GM19452 (cell line): ENCODE measurements around the gene MECR.
A peak's percentile ranks its signal among the peaks of the same experiment; 100 is the strongest.

Experiments
- ATAC-seq: cut with Tn5 transposase; IDR thresholded peaks from one replicate; pipeline ENCODE4 v1.9.1; 2021; ENCODE audit not compliant: unreplicated experiment

Gene MECR, protein sequence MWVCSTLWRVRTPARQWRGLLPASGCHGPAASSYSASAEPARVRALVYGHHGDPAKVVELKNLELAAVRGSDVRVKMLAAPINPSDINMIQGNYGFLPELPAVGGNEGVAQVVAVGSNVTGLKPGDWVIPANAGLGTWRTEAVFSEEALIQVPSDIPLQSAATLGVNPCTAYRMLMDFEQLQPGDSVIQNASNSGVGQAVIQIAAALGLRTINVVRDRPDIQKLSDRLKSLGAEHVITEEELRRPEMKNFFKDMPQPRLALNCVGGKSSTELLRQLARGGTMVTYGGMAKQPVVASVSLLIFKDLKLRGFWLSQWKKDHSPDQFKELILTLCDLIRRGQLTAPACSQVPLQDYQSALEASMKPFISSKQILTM

DNA sequence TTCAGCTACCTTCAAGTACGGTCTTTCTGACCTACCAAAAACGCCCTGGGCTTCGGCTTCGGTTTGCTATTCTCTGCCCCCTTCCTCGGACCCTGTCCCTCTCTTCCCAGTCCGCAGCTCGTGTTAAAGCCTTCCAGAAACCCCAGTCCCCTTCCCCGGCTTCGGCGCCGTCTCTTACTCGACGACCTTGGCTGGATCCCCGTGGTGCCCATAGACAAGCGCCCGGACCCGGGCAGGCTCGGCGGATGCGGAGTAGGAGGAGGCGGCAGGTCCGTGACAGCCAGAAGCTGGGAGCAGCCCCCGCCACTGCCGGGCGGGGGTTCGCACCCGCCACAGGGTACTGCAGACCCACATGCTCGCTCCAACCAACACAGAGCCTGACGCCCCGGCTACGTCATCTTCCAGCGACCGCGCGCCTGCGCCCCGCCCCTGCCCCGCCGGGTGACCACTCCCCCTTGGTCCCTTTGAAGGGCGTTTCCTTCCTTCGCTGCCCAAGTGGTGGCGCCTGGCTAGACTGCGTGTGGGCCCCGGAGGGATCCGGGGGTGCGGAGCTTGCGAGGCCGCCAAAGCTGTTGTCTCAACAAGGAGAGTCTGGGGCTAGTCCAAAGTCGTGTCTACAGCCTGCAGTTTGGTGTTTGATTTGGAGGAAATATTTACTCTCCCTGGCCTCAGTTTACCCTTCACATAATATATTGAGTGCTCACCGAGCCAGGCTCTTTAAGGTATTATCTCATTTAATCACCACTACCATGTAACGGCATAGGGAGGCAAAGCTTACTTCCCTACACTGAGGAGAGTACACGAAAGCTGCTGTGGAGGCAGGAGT lies at the start of gene MECR:
MECR (minus strand) TSS at position 382 of the 826 bp plus-strand sequence; CDS start at position 354, 28 bp downstream.
- ATAC-seq = peak; percentile 91

DNA sequence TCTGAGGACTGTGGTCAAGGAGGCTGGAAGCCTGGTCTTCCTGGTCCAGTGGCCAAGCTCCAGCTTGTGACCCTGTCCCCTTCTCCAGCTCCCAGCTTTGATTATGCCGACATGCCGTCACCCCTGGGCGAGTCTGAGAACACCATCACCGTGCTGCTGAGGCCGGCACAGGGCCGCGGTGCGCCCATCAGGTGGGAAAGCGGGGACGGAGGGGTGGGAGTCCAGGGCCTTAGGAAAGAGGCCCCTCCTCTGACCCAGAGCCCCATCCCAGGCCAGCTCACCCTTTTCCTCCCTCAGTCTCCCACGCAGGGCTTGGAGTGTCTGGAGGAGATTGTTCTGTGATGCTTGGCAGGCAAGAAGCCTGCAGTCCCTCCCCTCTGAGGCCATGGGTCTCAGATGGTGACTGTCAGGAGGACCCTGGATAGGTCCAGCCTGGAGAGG lies 49.2 kb upstream of the MECR start:
- no peak for ATAC-seq

DNA sequence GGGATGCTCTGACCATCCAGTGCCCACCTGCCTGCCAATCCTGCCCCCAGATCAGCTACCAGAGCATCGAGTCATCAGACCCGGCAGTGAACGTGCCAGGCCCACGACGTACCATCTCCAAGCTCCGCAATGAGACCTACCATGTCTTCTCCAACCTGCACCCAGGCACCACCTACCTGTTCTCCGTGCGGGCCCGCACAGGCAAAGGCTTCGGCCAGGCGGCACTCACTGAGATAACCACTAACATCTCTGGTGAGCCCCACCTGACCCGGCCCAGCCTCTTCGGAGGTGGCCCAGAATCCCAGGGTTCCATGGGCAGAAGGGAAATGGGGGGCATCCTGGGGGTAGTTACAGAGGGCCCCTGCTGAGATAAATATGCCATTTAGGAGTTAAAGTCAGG lies 48.7 kb upstream of the MECR start:
- ATAC-seq = no peak

DNA sequence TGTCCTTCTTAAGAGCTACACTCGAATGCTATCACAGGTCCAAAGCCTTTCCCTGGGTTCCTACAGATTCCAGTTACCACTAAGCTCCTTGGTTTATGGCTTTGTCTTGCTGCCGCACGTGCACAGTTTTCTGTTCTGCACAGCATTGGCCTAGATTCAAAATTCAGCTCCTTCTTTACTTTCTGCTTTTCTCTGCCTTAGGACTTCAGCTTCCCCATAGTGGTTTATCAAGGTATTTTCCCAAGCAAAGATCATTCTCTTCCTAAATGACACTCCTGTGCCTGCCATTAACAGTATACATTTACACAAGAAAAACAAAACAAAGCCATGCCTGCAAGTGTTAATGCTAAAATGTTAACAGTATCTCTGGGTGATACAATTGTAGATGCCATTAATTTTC lies 47.4 kb upstream of the MECR start:
- no peak for ATAC-seq

DNA sequence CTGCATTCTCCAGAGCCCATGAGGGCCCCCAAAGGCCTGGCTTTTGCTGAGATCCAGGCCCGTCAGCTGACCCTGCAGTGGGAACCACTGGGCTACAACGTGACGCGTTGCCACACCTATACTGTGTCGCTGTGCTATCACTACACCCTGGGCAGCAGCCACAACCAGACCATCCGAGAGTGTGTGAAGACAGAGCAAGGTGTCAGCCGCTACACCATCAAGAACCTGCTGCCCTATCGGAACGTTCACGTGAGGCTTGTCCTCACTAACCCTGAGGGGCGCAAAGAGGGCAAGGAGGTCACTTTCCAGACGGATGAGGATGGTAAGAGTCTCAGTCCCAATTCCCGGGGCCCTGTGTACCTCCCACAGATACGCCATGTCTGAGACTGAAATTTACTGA lies 44.7 kb upstream of the MECR start:
- no peak for ATAC-seq

DNA sequence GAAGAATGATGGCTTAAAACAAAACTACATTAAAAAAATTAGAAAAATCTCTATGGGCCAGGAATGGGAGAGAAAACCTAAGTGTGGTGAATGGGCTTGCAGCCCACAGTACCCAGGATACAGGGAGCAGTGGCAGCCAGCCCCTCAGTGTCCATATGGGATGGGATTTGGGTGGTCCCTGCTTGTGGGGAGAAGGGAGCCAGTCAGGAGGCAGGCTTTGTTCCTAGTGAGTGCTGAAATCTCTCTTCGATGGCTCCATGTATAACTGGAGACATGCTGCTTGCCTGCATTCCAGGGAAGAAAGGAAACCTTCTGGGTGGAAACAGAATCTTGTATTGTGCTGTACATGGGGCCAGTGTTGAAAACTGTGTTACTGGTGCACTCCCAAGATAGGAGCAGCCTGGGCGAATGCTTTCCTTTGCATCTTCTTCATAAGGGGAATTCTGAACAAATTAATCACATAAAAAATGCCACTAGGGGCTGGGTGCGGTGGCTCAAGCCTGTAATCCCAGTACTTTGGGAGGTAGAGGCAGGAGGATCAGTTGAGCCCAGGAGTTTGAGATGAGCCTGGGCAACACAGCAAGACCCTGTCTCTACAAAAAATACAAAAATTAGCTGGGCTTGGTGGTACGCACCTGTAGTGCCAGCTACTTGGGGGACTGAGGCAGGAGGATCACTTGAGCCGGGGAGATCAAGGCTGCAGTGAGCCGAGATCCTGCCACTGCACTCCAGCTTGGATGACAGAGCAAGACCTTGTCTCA lies 41.6 kb upstream of the MECR start:
- ATAC-seq = no peak

DNA sequence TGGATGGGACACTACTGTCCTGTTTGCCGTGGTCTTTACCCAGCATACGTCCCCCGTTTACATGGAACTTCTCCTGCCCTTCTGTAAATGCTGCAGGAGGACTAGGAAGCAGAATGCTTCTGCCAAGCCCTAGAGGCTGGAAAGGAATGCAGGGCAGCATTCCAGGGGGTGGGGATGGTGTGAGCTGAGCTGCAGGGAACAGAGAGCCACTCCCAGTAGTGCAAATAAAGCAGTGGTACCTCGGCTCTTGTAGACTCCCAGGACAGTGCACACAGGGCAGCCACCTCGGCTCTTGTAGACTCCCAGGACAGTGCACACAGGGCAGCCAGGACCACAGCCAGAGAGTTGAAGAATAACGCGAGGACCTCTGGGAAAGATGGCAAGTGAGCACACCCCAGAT lies 41.0 kb upstream of the MECR start:
- ATAC-seq = no peak

DNA sequence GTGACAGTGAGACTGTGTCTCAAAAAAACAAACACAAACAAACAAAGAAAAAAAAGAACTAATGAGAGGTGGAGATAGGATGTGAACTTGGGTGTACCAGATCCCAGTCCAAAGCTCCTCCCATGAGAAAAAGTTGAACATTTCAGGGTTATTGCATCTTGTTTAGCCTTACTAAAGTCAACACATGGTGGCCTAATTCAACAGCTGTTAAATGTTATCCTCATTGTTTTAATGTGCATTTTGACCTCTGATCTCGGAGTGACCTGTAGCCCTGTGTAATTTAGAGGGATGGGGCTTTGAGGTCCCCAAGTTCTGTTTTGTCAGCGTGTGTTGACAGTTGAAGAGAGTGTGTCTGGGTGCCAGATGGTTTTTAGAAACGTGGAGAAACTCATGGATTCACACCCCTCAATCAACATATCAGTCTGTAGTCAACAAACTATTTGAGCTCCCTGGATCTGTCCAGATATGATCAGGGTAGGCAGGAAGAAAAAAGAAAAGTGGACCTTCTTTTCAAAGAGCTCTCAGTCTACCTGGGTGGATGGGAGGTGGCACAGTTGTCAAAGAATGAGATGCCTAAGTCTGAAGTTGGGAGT lies 40.3 kb upstream of the MECR start:
- no peak for ATAC-seq

DNA sequence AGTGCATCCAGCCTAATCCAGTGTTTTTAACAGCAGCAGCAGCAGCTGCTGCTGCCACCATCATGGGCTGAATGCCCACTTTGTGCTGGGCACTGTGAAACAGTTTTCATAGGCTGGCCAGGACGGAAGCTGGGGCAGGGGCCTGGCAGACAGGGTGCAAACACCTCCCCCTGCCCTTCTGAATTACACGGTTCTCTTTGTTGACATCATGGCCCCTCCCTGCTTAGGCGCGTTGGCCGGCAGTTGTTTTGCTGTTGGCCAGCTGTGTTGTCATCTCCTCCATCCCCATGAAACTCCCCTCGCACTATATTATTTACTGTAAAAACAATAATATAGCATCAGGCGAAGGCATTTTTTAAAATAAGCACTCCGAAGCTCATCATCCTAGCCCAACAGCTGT lies 38.6 kb upstream of the MECR start:
- no peak for ATAC-seq

DNA sequence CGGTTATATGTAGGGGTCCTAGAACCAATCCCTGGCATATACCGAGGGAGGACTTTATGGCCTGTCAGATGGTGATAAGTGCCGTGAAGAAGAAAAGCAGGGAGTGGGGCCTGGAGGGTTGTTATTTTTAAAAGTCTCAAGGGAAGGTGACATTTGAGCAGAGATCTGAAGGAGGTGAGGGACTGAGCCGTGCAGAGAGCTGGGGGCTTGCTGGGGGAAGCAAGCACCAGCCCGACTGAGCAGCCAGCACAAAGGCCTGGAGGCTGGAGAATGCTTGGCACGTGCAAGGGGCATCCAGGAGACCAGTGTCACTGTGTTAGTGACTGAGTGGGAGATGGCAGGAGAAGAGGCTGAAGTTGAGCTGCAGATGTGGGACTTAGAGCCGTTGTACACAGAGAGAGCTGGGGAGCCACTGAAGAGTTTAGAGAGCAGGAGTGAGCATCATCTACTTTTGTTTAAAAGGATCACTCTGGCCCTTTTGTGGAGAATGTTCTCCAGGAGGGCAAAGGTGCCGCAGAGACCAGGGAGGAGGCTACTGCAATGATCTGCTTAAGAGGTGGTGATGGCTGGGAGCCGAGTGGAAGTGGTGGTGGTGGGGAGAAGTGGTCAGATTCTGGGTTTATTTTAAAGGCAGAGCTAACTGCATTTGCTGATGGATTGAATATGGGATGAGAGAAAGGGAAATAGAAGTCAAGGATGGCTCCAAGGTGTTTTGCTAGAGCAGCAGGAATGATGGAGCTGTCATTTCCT lies 36.8 kb upstream of the MECR start:
- no peak for ATAC-seq

DNA sequence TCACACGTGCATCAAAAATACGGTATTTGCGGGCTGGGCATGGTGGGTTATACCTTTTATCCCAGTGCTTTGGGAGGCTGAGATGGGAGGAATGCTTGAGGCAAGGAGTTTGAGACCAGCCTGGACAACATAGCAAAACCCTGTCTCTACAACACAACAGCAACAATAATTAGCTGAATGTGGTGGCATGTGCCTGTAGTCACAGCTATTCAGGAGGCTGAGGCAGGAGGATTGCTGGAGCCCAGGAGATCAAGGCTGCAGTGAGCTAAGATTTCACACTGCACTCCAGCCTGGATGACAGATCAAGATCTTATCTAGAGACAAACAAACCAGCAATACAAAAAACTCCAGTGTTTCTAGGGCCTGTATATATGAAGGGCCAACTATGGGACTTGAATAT lies 36.2 kb upstream of the MECR start:
- ATAC-seq = no peak

DNA sequence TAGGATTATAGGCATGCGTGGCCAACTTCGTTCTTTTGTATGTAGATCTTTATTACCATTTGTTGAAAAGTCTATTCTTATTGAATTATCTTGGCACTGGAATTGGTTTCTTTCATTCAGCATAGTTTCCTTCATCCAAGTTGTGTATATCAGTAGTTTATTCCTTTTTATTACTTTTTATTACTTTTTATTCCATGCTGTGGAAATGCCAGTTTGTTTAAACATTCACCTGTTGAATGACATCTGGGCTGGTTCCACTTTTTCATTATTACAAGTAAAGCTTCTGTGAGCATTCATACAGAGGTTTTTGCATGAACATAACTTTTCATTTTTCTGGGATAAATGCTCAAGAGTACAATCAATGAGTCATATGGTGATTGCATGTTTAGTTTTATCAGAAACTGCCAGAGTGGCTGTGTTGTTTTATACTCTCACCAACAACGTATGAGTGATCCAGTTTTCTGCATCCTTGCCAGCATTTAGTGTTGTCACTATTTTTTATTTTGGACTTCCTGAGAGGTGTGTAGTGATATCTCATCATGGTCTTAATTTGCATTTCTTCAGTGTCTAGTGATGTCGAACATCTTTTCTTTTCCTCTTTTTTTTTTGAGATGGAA lies 34.1 kb upstream of the MECR start:
- ATAC-seq = no peak

DNA sequence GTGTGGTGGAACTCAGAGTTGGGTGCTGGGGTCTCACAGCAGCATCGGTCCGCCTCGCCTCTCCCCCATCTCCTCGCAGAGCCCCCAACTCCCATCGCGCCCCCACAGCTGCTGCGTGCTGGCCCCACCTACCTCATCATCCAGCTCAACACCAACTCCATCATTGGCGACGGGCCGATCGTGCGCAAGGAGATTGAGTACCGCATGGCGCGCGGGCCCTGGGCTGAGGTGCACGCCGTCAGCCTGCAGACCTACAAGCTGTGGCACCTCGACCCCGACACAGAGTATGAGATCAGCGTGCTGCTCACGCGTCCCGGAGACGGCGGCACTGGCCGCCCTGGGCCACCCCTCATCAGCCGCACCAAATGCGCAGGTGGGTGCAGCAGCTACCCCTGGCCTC lies 29.8 kb upstream of the MECR start:
- no peak for ATAC-seq

DNA sequence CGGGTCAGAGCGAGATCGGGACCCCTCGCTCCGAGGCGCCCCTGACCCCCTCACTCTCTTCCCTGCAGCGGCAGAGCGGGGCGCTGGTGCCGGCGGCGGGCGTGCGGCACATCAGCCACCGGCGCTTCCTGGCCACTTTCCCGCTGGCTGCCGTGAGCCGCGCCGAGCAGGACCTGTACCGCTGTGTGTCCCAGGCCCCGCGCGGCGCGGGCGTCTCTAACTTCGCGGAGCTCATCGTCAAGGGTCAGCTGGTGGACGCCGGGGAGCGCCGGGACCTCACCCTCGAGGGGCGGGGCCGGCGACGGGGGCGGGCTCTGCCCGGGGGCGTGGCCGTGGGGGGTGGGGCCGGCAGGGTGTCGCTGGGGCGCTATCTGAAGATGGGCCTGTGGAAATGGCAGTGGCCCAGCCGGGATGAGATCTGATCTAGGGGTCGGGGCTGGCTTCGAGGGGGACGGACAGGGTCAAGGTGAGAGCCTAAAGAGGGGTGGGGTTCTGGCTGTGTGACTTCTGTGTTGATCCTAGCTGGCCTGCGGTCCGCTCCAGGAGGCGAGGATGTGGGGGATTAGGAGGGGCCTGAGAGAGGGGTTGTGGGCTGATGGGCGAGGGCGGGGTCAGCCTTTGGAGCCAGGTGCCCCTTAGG lies 29.2 kb upstream of the MECR start:
- ATAC-seq = no peak

DNA sequence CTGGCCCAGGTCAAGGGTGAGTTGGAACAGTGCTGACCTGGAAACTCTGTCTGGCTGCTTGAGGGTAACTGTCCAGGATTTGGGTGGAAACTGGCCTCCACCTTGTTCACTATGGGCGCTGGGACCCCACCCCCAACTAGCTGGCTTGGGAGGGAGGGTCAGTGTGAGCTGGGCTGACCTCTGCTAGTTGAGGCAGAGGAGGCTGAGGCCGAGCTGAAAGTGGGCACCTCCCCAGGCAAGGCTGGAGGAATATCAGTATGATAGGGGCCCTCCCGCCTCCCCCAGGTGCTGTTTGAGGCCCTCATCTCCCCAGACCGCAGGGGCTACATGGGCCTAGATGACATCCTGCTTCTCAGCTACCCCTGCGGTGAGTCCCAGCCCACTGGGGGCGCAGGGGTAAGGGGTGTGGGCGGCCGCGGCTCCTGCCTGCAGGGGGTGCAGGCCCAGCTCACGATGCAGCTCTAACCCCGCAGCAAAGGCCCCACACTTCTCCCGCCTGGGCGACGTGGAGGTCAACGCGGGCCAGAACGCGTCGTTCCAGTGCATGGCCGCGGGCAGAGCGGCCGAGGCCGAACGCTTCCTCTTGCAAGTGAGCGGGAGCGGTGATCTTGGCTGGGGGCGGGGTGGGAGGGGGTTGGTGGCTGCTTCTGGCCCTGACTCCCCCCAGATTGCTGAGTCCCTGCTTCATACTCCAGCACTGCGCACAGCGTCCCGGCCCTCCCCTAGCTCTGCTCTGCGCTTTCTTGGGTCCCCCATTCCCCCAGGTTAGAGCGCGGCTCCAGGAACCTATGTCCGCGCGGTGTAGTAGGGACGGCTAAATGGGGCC lies 28.5 kb upstream of the MECR start:
- ATAC-seq = no peak

DNA sequence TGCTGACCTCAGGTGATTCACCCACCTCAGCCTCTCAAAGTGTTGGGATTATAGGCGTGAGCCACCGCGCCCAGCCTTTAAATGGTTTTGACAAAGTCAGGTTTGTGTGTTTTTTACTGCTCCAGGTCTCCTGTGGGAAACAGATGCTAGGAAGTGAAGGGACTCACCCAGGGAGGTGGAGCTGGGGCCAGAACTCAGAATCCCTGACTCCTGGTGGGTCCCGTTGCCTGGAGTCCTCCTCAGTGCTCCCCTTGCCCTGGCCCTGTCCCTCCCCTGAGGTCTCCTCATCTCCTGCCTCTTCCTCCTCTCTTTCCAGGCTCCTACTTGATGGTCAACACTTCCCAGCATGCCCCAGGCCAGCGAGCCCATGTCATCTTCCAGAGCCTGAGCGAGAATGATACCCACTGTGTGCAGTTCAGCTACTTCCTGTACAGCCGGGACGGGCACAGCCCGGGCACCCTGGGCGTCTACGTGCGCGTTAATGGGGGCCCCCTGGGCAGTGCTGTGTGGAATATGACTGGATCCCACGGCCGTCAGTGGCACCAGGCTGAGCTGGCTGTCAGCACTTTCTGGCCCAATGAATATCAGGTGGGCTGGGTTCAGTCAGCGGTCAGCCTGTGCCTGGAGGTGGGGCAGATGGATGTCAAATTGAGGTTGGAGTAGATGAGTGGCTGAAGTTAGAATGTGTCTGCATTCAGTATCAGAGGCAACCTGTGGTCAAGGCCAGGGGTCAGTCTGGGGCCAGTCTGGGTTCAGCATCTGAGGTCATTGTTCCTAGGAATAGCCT lies 27.6 kb upstream of the MECR start:
- ATAC-seq = no peak

DNA sequence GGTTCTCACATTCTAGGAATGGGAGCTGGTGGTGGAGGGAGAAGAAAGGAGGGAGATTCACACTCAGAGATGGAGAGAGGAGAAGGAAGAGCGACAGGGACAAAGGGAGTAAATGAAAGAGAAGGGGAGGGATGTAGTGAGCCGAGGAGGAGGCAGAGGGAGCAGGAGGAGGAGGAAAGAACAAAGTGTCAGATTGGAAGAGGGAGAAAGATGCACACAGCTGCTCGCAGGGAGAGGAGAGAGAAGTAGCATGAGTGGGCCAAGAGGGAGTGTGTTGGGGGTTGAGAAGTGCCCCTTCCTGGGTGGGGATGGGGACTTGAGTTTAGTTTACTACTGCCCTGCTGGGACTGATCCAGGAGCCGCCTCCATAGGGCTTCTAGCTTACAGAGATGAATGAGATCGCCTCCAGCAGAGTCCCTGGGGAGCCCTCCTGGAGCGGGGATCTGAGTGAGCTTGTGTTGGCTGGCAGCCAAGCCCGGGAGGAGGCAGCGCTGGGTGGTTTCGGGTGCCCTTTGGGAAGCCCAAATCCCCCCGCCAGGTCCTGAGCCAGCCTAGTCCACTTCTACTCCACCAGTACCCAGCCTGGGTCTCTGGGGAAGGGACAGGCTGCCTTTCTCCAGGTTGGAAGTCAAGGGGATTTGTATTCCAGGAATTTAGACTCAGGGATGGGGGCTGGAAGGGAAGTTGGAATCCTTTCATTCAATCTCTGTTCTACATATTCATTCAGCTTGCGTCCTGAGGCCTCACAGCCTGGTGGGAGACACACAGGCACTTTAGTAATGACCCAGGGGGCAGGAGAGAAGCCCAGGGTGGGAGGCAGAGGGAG lies 26.5 kb upstream of the MECR start:
- no peak for ATAC-seq
